GM13977 (cell line): Measurements from ENCODE around the gene DNAJB2.
A peak's percentile ranks its signal among the peaks of the same experiment; 100 is the strongest.

Source experiments
- DNase-seq: peaks from one replicate; pipeline ENCODE4 v3.0.0; 2012; ENCODE audit warnings: low spot score
- CTCF ChIP-seq: IDR thresholded peaks from 2 replicates; pipeline ENCODE4 v1.5.1; 2012; ENCODE audit warnings: mild to moderate bottlenecking, control low read depth; ENCODE audit not compliant: insufficient read depth; ENCODE audit errors: extremely low read depth, missing control alignments
- in situ Hi-C: fragments of 300-500 bp; cut with MboI; formaldehyde crosslinking; loops from one replicate; pipeline ENCODE4 v1.12.0; 2022; ENCODE audit warnings: low sequenced_read_pairs, low pct_unique_long_range_greater_than_20kb, mixed read lengths, inconsistent platforms; ENCODE audit not compliant: unreplicated experiment

DNAJB2 gene

DNA sequence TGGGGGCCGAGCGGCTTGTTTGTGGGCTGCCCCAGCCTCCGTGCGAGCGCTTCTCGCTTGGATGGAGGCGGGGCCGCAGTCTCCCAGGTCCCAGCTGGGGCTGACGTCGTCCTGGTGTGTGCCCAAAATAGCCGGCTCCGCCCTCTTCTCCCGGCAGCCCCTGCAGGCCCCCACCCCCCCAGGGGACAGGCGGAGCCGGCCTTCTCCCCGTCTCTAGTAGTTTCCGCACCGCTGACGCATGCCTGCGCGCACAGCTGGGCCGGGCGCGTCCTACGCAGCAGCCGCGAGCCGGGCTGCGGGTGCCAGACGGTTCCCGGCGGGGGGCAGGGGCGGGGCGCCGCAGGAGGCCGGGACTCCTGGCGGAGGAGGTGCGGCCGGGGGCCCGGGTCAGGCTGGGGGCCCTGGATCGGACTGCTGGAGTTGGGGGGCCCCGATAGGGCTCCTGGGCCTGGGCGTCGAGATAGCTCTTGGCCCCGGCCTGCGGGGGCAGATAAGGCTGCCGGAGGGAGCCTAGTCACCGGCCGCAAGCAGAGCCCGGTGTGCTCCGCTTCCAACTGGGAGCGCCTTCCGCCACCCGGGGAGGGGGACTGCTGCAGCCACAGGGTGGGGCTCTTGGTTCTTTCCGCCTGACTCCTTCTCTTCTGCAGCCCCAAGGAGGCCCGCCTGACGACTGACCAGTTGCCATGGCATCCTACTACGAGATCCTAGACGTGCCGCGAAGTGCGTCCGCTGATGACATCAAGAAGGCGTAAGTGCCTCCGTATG lies at the start of gene DNAJB2:
DNAJB2 (plus strand) TSS at position 216 of the 765 bp plus-strand sequence; CDS start at position 684, 468 bp downstream.
- in situ Hi-C loops, result no loop called here
- peak; percentile 7 for TF ChIP-seq CTCF
- peak; percentile 100 for DNase-seq

DNA sequence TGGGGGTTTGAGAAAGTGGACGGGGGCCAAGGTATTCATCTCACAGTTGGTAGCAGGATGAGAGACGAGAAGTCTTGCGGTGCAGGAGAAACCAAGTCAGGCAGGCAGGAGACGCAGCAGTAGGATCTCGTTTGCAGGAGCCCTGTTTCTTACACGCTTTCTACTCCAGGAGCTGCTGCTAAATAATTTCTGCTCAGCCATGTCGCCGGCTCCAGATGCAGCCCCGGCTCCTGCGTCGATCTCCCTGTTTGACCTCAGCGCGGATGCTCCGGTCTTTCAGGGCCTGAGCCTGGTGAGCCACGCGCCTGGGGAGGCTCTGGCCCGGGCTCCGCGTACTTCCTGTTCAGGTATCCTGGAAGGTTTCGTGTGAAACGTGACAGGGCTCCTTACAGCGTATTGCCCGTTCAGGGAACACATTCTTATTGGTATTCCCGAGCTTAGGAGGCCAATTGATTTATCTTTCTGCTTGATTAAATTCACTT lies 49.1 kb upstream of the DNAJB2 start:
- DNase-seq, result peak; percentile 53
- in situ Hi-C loops, result no loop called here
- TF ChIP-seq CTCF, result no peak

DNA sequence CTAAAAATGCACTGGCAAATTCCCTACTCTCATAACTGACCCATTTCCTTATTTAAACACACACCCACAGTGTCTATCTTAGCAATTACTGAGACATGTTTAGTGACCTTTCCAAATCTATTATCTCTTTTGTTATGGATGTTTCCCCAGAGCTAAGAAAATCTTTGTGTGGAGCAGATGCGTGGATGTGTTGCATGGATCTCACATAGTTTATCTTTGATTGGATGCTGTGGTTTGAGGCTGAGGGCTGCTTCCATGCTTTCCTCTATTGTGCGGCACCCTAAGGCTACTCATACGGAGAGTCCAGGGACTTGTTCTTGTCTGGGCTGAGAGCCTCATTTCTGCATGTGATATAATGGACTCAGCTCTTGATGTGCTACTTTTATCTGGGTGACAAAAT lies 44.8 kb upstream of the DNAJB2 start:
- DNase-seq, result no peak
- in situ Hi-C loops, result no loop called here
- TF ChIP-seq CTCF, result no peak

DNA sequence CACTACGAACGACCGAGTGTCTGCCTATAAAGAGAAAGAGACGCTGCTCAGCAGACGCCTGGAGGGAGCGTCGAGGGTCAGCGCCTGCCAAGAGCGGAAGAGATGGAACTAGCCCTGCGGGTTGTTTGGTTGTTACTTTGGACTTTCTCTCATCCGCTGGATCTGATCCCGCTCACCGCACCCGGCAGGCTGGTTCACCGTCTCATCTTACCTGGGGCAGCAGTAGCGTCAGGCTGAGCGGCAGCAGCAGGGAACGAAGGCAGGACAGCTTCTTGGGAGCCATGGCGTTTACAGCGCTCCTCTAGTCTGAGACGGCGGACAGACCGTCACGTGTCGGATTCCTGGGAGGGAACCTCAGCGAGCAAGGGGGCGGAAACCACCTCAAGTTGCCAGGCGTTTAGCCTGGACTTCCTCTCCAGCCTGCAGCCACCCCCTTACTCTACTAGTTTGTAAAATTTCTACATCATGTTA lies 35.8 kb upstream of the DNAJB2 start:
- no peak for DNase-seq
- no peak for TF ChIP-seq CTCF
- in situ Hi-C loops, result no loop called here

DNA sequence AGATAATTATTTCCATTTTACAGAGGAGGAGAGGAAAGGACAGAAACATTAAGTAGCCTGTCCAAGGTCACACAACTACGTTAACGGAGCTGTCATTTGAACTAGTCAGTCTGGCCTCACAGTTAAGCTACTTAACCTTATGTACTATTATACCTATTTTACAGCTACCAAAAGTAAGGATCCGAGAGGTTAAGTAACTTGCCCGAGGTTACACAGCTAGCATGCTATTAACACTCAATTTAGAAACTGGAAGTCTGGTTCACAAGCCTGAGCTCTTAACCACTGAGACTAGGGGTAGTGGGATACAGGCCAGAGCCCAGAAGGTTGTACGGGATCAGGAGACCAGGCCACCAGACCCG lies 34.4 kb upstream of the DNAJB2 start:
- DNase-seq, result no peak
- no peak for TF ChIP-seq CTCF
- in situ Hi-C loops, result no loop called here

DNA sequence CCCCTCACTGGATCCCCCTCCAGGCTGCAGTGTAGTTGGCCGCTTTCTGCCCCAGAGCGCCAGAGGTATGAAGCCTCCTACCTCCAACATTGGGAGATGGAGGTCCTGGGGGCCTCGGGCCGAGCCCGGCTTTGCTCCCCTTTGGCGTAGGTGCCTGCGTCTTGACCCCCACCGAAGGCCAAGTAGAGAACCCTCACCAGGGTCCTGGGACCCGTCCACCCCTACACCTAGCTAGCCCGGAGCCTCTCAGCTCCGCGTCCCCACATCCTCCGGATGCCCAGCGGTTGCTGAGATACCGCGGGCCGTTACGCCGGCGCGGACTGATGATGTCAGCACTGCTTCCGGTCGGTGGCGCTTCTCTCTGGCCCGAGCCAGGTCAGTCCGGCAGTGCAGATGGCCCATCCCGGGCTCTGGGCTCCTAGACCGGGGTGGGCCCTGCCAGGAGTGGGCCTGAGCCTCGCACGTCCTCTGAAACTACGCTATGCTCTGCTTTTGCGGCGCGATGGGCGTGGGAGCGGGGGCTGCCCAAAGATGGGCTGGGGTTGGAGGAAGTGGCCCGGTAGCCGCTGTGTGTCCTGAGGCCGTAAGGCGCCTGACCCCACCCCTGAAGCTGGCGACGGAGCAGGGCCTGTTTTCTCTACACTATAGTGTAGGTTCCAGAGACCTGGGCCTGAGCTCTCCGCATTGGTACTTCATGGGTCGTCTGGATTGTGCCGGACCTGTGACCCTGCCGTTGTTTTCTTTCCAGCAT lies 33.8 kb upstream of the DNAJB2 start, which contains the start of the genes GLB1L and STK16:
GLB1L (minus strand) TSS at position 297 of the 751 bp plus-strand sequence. CDS start 1,871 bp downstream, outside the sequence.
STK16 (plus strand) TSS at position 332 of the 751 bp plus-strand sequence. CDS start 521 bp downstream, outside the sequence.
- in situ Hi-C loops, result no loop called here
- TF ChIP-seq CTCF, result no peak
- DNase-seq, result peak; percentile 94
